Measurements from ENCODE around the gene AGO3.
"Not testable (repeated sequence)": the region's sequence is repeated elsewhere in the genome, so short reads cannot be mapped to it uniquely, and the experiment has no call there.

- TF ChIP-seq CTCF (IDR thresholded peaks at IDR 0.05 in 2 of 3, conservative IDR thresholded peaks at IDR 0.05 in 1 of 3; ENCODE audit: borderline replicate concordance in 1 of 3, insufficient read depth in 1 of 3, low read depth in 2 of 3, low read length in 2 of 3); EGR1 (IDR thresholded peaks at IDR 0.05; ENCODE audit: low read depth): not testable (repeated sequence)
Measured at GRCh38 chr1:35964277-35964676, 33.4 kb downstream of the AGO3 start.

All from HCT116 (cell line).